ENCODE data around the gene B3GALT4. TPM values are rescaled to one million over a fixed set of nuclear protein-coding genes. Genes with fewer than 3 reads are reported as not detected.

The B3GALT4 gene
- total and polyA plus RNA-seq, 2 of the 13 experiments (the other 11 are each of a cell fraction or from before 2014, with no cell fraction given): 0.04 to 0.27 TPM

- no peak for TF ChIP-seq ZBTB49 (CRISPR knock-in tag; IDR thresholded peaks at IDR 0.05; ENCODE audit: borderline replicate concordance)
- no peak for TF ChIP-seq ZC3H4 (CRISPR knock-in tag; IDR thresholded peaks at IDR 0.05; ENCODE audit: borderline replicate concordance)
- 0 out of 2 replicates have a peak, but pooled peaks have one; percentile 55 for TF ChIP-seq HOXA5 (CRISPR knock-in tag; IDR thresholded peaks at IDR 0.05)
- TF ChIP-seq TGIF2 (CRISPR knock-in tag; IDR thresholded peaks at IDR 0.05): peak; percentile 88; the same call in 1 of the 2 replicates
- no peak for TF ChIP-seq ZNF616 (CRISPR knock-in tag; IDR thresholded peaks at IDR 0.05; ENCODE audit: low read depth)
- no peak for TF ChIP-seq NBN (conservative IDR thresholded peaks at IDR 0.05)
- TF ChIP-seq ZBTB8A (CRISPR knock-in tag; IDR thresholded peaks at IDR 0.05; ENCODE audit: borderline replicate concordance, low read depth): no peak
- TF ChIP-seq UBTF (CRISPR knock-in tag; IDR thresholded peaks at IDR 0.05): no peak
- TF ChIP-seq KLF6 (CRISPR knock-in tag; IDR thresholded peaks at IDR 0.05): 0 out of 2 replicates have a peak, but pooled peaks have one; percentile 46
- no peak for TF ChIP-seq KDM1A (CRISPR knock-in tag; IDR thresholded peaks at IDR 0.05)
- TF ChIP-seq ATF7 (IDR thresholded peaks at IDR 0.05): no peak
- TF ChIP-seq ATF7 (CRISPR knock-in tag; IDR thresholded peaks at IDR 0.05): no peak
- no peak for TF ChIP-seq ZNF576 (CRISPR knock-in tag; IDR thresholded peaks at IDR 0.05)
- no peak for TF ChIP-seq ZNF136 (CRISPR knock-in tag; IDR thresholded peaks at IDR 0.05; ENCODE audit: low read depth)
- TF ChIP-seq MEIS1 (CRISPR knock-in tag; IDR thresholded peaks at IDR 0.05; ENCODE audit: borderline replicate concordance): no peak
- no peak for TF ChIP-seq ZNF703 (CRISPR knock-in tag; IDR thresholded peaks at IDR 0.05; ENCODE audit: borderline replicate concordance)
- TF ChIP-seq TBX2 (CRISPR knock-in tag; IDR thresholded peaks at IDR 0.05; ENCODE audit: borderline replicate concordance): no peak
- no peak for TF ChIP-seq PLRG1 (conservative IDR thresholded peaks at IDR 0.05)
- TF ChIP-seq POLR2AphosphoS5 (IDR thresholded peaks at IDR 0.05; ENCODE audit: low read depth, low read length): no peak
- TF ChIP-seq RNF2 (conservative IDR thresholded peaks at IDR 0.05; ENCODE audit: low read depth): no peak
- TF ChIP-seq SNAI1 (CRISPR knock-in tag; IDR thresholded peaks at IDR 0.05; ENCODE audit: borderline replicate concordance): no peak
- TF ChIP-seq JDP2 (CRISPR knock-in tag; IDR thresholded peaks at IDR 0.05; ENCODE audit: borderline replicate concordance): no peak
- no peak for TF ChIP-seq SSRP1 (CRISPR knock-in tag; IDR thresholded peaks at IDR 0.05)
Measured at GRCh38 chr6:33247977-33248642, 28.8 kb upstream of the B3GALT4 start (continued).
